Measurements from ENCODE around the gene LEKR1.

The LEKR1 gene

GRCh38 chr3:156957715-156958114 lies 131.6 kb downstream of the LEKR1 start:
- POLR2A ChIA-PET, result no interaction called here
- TF ChIP-seq ZSCAN18 (tag by site-specific recombination; IDR thresholded peaks at IDR 0.05) (no peak), GLI2 (tag by site-specific recombination; IDR thresholded peaks at IDR 0.05; ENCODE audit: borderline replicate concordance, low read depth) (no peak), PRDM4 (tag by site-specific recombination; IDR thresholded peaks at IDR 0.05) (no peak), ZNF2 (tag by site-specific recombination; IDR thresholded peaks at IDR 0.05) (no peak), PRDM10 (tag by site-specific recombination; IDR thresholded peaks at IDR 0.05) (no peak), ZNF133 (tag by site-specific recombination; IDR thresholded peaks at IDR 0.05) (no peak), ZNF239 (tag by site-specific recombination; IDR thresholded peaks at IDR 0.05) (no peak), ZBTB44 (tag by site-specific recombination; IDR thresholded peaks at IDR 0.05) (no peak), ZNF610 (tag by site-specific recombination; IDR thresholded peaks at IDR 0.05; ENCODE audit: borderline replicate concordance) (no peak), OVOL3 (tag by site-specific recombination; IDR thresholded peaks at IDR 0.05) (no peak)
- CTCF ChIA-PET, result interaction anchor here (0.5 kb wide), 1 partner anchor 8 kb away, joined by 3 read pairs; no protein-coding TSS in a partner anchor
- Histone ChIP-seq H3K9me3 (ENCODE audit: control insufficient read depth, insufficient read depth, low read depth, low read length) (no peaks in the 10 kb centered on the region), H3K36me3 (ENCODE audit: control insufficient read depth in 2 of 2, insufficient read depth in 1 of 2, low read length in 2 of 2) (no peaks in the 10 kb centered on the region), H3K4me3 (ENCODE audit: low read depth, low read length) (no peak overlapping the region), H3K27ac (ENCODE audit: extremely low read depth, low read depth, low read length) (no peak overlapping the region), H3K4me1 (ENCODE audit: control insufficient read depth, insufficient read depth, low read length) (no peaks in the 10 kb centered on the region)

GRCh38 chr3:156963096-156963495 lies 136.9 kb downstream of the LEKR1 start:
- H3K9me3 ChIP-seq (ENCODE audit: control insufficient read depth, insufficient read depth, low read depth, low read length), result no peaks in the 10 kb centered on the region
- no peak overlapping the region for H3K27ac ChIP-seq (ENCODE audit: extremely low read depth, low read depth, low read length)
- H3K4me3 ChIP-seq (ENCODE audit: low read depth, low read length), result no peak overlapping the region
- H3K36me3 ChIP-seq (ENCODE audit: control insufficient read depth in 2 of 2, insufficient read depth in 1 of 2, low read length in 2 of 2), result no peaks in the 10 kb centered on the region
- CTCF ChIA-PET, result interaction anchor here (0.5 to 0.6 kb wide), 2 partner anchors 75 to 917 kb away, joined by 3 read pairs; no protein-coding TSS in a partner anchor
- H3K4me1 ChIP-seq (ENCODE audit: control insufficient read depth, insufficient read depth, low read length), result no peaks in the 10 kb centered on the region
- POLR2A ChIA-PET, result no interaction called here
- TF ChIP-seq ZSCAN5A (tag by site-specific recombination; IDR thresholded peaks at IDR 0.05), result no peak
- no peak for TF ChIP-seq PRDM6 (tag by site-specific recombination; IDR thresholded peaks at IDR 0.05)
- no peak for TF ChIP-seq ZNF580 (tag by site-specific recombination; IDR thresholded peaks at IDR 0.05)
- TF ChIP-seq ZXDB (tag by site-specific recombination; IDR thresholded peaks at IDR 0.05), result no peak
- TF ChIP-seq ZBTB49 (tag by site-specific recombination; IDR thresholded peaks at IDR 0.05; ENCODE audit: low read depth), result no peak
- TF ChIP-seq TCF7L2 (IDR thresholded peaks at IDR 0.05; ENCODE audit: borderline replicate concordance, low read depth, low read length), result no peak
- no peak for TF ChIP-seq ZNF561 (tag by site-specific recombination; IDR thresholded peaks at IDR 0.05; ENCODE audit: borderline replicate concordance)
- TF ChIP-seq ZSCAN30 (tag by site-specific recombination; IDR thresholded peaks at IDR 0.05), result no peak
- TF ChIP-seq OSR2 (tag by site-specific recombination; IDR thresholded peaks at IDR 0.05), result no peak
